ENCODE data around the gene EDEM1.

Gene EDEM1

DNA sequence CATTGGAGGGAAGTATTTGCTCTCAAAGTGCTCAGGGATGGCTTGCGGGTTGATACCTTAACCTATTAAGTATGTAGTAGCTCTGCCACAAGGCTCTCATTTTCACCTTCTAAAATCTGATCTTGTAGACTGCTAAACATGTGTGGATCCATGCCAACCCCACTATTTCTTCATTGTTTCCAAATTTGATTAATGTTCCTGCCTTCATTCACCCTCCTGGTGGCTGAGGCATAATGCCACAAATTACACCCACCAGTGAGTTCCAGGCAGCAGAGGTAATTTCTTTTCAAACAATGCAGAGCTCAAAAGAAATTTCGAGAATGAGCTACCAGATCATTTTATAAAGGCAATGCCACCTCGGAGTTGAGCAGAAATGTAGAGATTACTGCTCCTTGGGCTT is 71.0 kb downstream of the EDEM1 start:
- no peak overlapping the region for H3K4me3 ChIP-seq (ENCODE audit: low read length)
- peaks cover 11% of the 10 kb centered on the region for H3K27me3 ChIP-seq (replicated peaks; ENCODE audit: control insufficient read depth, insufficient read depth, low read length)
- no peak overlapping the region for H3K9ac ChIP-seq (ENCODE audit: low read length)
- H3K4me1 ChIP-seq (ENCODE audit: control insufficient read depth, insufficient read depth, low read length) = no peaks in the 10 kb centered on the region
- no peak for DNase-seq (ENCODE audit: low read depth)
- H3K36me3 ChIP-seq (ENCODE audit: control insufficient read depth, insufficient read depth, low read length, severe bottlenecking) = no peaks in the 10 kb centered on the region
- peaks cover 5% of the 10 kb centered on the region for H3K9me3 ChIP-seq (ENCODE audit: control insufficient read depth, low read length)

- Histone ChIP-seq H3K4me3 (ENCODE audit: low read length) (no peak overlapping the region), H3K9me3 (ENCODE audit: control insufficient read depth, low read length) (no peaks in the 10 kb centered on the region), H3K9ac (ENCODE audit: low read length) (no peak overlapping the region), H3K4me1 (ENCODE audit: control insufficient read depth, insufficient read depth, low read length) (no peaks in the 10 kb centered on the region), H3K36me3 (ENCODE audit: control insufficient read depth, insufficient read depth, low read length, severe bottlenecking) (no peaks in the 10 kb centered on the region), H3K27me3 (replicated peaks; ENCODE audit: control insufficient read depth, insufficient read depth, low read length) (no peaks in the 10 kb centered on the region)
- no peak for DNase-seq (ENCODE audit: low read depth)
Observed at GRCh38 chr3:5260992-5261501, 73.5 kb downstream of the EDEM1 start.

- Histone ChIP-seq H3K27me3 (replicated peaks; ENCODE audit: control insufficient read depth, insufficient read depth, low read length) (no peaks in the 10 kb centered on the region), H3K36me3 (ENCODE audit: control insufficient read depth, insufficient read depth, low read length, severe bottlenecking) (no peaks in the 10 kb centered on the region), H3K9ac (ENCODE audit: low read length) (no peak overlapping the region), H3K9me3 (ENCODE audit: control insufficient read depth, low read length) (no peaks in the 10 kb centered on the region), H3K4me1 (ENCODE audit: control insufficient read depth, insufficient read depth, low read length) (no peaks in the 10 kb centered on the region), H3K4me3 (ENCODE audit: low read length) (no peak overlapping the region)
- no peak for DNase-seq (ENCODE audit: low read depth)
Observed at GRCh38 chr3:5262507-5262906, 75.0 kb downstream of the EDEM1 start.

- no peaks in the 10 kb centered on the region for H3K36me3 ChIP-seq (ENCODE audit: control insufficient read depth, insufficient read depth, low read length, severe bottlenecking)
Observed at GRCh38 chr3:5264093-5264600, 76.6 kb downstream of the EDEM1 start.

DNA sequence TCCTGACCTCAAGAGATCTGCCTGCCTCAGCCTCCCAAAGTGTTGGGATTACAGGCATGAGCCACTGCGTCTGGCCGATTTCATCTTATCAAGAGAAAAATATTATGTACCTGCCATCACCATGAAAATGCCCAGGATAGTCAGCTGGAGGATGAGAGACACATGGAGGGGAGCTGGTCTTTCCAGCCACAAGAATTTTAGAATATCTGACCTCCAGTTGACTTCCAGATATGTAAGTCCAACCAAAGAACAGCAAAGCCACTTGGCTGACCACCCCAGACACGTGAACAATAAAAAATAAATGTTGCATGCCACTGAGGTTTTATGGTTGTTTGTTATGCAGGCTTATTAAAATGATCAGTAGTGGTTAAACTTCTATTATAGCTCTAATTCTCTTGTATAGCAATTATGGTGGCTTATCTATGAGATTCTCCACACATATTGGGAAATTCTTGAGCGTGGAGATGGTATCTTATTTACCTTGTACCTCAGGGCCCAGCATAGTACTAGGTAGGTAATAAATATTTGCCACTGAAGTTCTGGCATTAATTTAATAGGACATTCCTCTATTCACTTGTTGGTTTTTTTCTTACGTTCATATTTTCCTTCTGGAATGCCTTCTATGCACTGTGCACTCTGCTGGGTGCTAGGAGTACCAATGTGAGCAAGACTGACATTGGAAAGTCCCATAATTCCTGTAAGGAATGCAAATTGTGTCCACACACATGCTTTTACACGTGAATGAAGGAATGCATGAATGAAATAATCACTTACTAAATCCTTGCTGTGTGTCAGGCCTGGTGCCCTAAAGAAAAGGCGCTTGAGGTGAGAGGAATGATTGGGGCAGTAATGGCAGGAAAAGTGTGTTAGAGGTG is 77.6 kb downstream of the EDEM1 start:
- no peaks in the 10 kb centered on the region for H3K36me3 ChIP-seq (ENCODE audit: control insufficient read depth, insufficient read depth, low read length, severe bottlenecking)
- H3K27me3 ChIP-seq (replicated peaks; ENCODE audit: control insufficient read depth, insufficient read depth, low read length) = no peaks in the 10 kb centered on the region
- H3K9ac ChIP-seq (ENCODE audit: low read length) = no peak overlapping the region
- no peak for DNase-seq (ENCODE audit: low read depth)
- no peak overlapping the region for H3K4me3 ChIP-seq (ENCODE audit: low read length)
- H3K9me3 ChIP-seq (ENCODE audit: control insufficient read depth, low read length) = no peaks in the 10 kb centered on the region
- no peaks in the 10 kb centered on the region for H3K4me1 ChIP-seq (ENCODE audit: control insufficient read depth, insufficient read depth, low read length)

More at GRCh38 chr3:5264093-5264600, 76.6 kb downstream of the EDEM1 start:
- H3K27me3 ChIP-seq (replicated peaks; ENCODE audit: control insufficient read depth, insufficient read depth, low read length) = no peaks in the 10 kb centered on the region
- no peaks in the 10 kb centered on the region for H3K9me3 ChIP-seq (ENCODE audit: control insufficient read depth, low read length)
- H3K4me1 ChIP-seq (ENCODE audit: control insufficient read depth, insufficient read depth, low read length) = no peaks in the 10 kb centered on the region
- DNase-seq (ENCODE audit: low read depth) = no peak
- H3K9ac ChIP-seq (ENCODE audit: low read length) = no peak overlapping the region
- no peak overlapping the region for H3K4me3 ChIP-seq (ENCODE audit: low read length)

DNA sequence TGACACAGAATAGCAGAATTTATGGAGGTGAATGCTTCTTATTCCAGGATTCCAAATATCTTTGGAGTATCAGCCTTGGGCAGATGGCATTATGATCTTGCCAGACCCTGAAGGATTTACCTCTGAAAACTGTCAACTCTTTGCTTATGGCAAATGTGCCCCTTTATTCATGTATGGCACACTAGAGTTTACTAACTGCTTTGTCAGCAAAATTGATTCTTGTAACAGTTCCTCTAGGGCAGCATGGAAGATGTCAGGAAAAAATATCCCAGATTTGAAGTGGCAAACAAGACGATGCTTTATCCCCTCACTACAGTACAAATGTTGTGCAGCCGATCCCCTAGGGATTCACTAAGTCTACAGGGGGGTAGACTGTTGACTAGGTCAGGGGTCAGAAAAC is 79.7 kb downstream of the EDEM1 start:
- no peaks in the 10 kb centered on the region for H3K27me3 ChIP-seq (replicated peaks; ENCODE audit: control insufficient read depth, insufficient read depth, low read length)
- H3K4me3 ChIP-seq (ENCODE audit: low read length) = no peak overlapping the region
- H3K36me3 ChIP-seq (ENCODE audit: control insufficient read depth, insufficient read depth, low read length, severe bottlenecking) = no peaks in the 10 kb centered on the region
- H3K4me1 ChIP-seq (ENCODE audit: control insufficient read depth, insufficient read depth, low read length) = no peaks in the 10 kb centered on the region
- H3K9me3 ChIP-seq (ENCODE audit: control insufficient read depth, low read length) = no peaks in the 10 kb centered on the region
- DNase-seq (ENCODE audit: low read depth) = no peak
- H3K9ac ChIP-seq (ENCODE audit: low read length) = no peak overlapping the region

DNA sequence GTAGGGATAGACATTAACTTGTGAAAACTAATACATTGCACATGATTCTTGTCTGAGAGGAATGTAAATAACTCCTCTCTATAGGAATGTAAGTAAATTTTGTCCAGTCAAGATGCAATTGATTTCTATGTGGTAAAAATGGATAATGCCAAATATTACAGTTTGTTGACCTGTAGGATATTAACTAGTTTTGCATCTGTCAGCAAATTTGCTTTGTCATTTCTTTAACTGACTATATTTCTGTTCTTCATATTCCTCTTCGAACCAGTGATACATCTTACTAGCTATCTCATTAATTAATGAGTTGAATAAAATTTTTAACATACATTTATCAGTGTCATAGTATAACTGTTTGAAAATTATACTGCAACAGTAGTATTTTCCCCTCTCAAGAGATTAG is 80.4 kb downstream of the EDEM1 start:
- Histone ChIP-seq H3K9ac (ENCODE audit: low read length) (no peak overlapping the region), H3K4me1 (ENCODE audit: control insufficient read depth, insufficient read depth, low read length) (no peaks in the 10 kb centered on the region), H3K36me3 (ENCODE audit: control insufficient read depth, insufficient read depth, low read length, severe bottlenecking) (no peaks in the 10 kb centered on the region), H3K27me3 (replicated peaks; ENCODE audit: control insufficient read depth, insufficient read depth, low read length) (no peaks in the 10 kb centered on the region), H3K9me3 (ENCODE audit: control insufficient read depth, low read length) (no peaks in the 10 kb centered on the region), H3K4me3 (ENCODE audit: low read length) (no peak overlapping the region)
- DNase-seq (ENCODE audit: low read depth) = no peak
